Spleen (tissue), 7 donors: ENCODE measurements around the gene RFNG.

Experiments used
- CTCF ChIP-seq, 11 experiments: fragments of 200-600 bp in 7 of 11; fragments of 450-650 bp in 4 of 11; sonication (generic) in 4 of 11; IDR thresholded peaks in 8 of 11; conservative IDR thresholded peaks in 3 of 11; 1 replicate in 7 of 11; 2 replicates in 4 of 11; pipeline versions ENCODE4 v1.4.0 to v1.8.0; 2016 to 2021; ENCODE audit warnings: antibody characterized with exemption in 11 of 11, inconsistent platforms in 4 of 11, mild to moderate bottlenecking in 1 of 11
- POLR2A ChIP-seq, 3 donors: fragments of 450-650 bp; IDR thresholded peaks; one replicate each; pipeline ENCODE4 v1.5.1; 2017; ENCODE audit warnings: antibody characterized with exemption in 3 of 3, mild to moderate bottlenecking in 1 of 3
- POLR2AphosphoS5 ChIP-seq, 3 donors: sonication (generic); formaldehyde crosslinking; IDR thresholded peaks; one replicate each; pipeline ENCODE4 v1.5.1; 2017; ENCODE audit warnings: antibody characterized with exemption in 3 of 3
- donor health status: DM: no; HTN: no; CAD: no; lungs with moderate emphysema.
- donor health status: DM: no; HTN: no; CAD: no.
- donor health status: DM: no; HTN: no; CAD: no.

- TF ChIP-seq POLR2A (IDR thresholded peaks at IDR 0.05) (no peak), CTCF (IDR thresholded peaks at IDR 0.05 in 8 of 11, conservative IDR thresholded peaks at IDR 0.05 in 3 of 11) (no peak), POLR2AphosphoS5 (IDR thresholded peaks at IDR 0.05) (no peak)
Measured at GRCh38 chr17:82082456-82082855, 30.8 kb upstream of the RFNG start.
